Adrenal gland (tissue), 5 donors: ENCODE results near the gene PPIL6.

Source experiments
- CTCF ChIP-seq, 6 experiments: fragments of 450-650 bp in 4 of 6; fragments of 200-600 bp in 2 of 6; sonication (generic) in 1 of 6; IDR thresholded peaks; 1 replicate in 5 of 6; 2 replicates in 1 of 6; pipeline versions ENCODE4 v1.5.1 to v1.8.0; 2016 to 2021; ENCODE audit warnings: antibody characterized with exemption in 6 of 6, mild to moderate bottlenecking in 2 of 6, moderate library complexity in 1 of 6
- POLR2A ChIP-seq, 2 donors: fragments of 450-650 bp; IDR thresholded peaks; one replicate each; pipeline ENCODE4 v1.6.1; 2017; ENCODE audit warnings: antibody characterized with exemption in 2 of 2, mild to moderate bottlenecking in 2 of 2, moderate library complexity in 1 of 2
- donor health status: DM: no; HTN: no; CAD: no.

- TF ChIP-seq CTCF (IDR thresholded peaks at IDR 0.05) (no peak), POLR2A (IDR thresholded peaks at IDR 0.05) (no peak)
Measured at GRCh38 chr6:109456111-109456583, 15.7 kb upstream of the PPIL6 start.
